Esophagus squamous epithelium (tissue), 4 donors: ENCODE measurements around the gene GALNS.

Source experiments
- CTCF ChIP-seq, 6 experiments: fragments of 450-650 bp in 4 of 6; fragments of 200-600 bp in 2 of 6; sonication (generic) in 2 of 6; IDR thresholded peaks; one replicate each; pipeline ENCODE4 v1.5.1; 2016 to 2019; ENCODE audit warnings: antibody characterized with exemption in 6 of 6, mild to moderate bottlenecking in 4 of 6, moderate library complexity in 4 of 6
- POLR2A ChIP-seq, 4 donors: fragments of 450-650 bp; IDR thresholded peaks; one replicate each; pipeline ENCODE4 v1.6.1; 2017; ENCODE audit warnings: antibody characterized with exemption in 4 of 4, mild to moderate bottlenecking in 4 of 4, moderate library complexity in 3 of 4

GRCh38 chr16:88787579-88788314 is 69.0 kb downstream of the GALNS start:
- TF ChIP-seq CTCF (IDR thresholded peaks at IDR 0.05): no peak
- no peak for TF ChIP-seq POLR2A (IDR thresholded peaks at IDR 0.05)
